ENCODE data around the gene CCDC158. TPM values are rescaled to one million over a fixed set of nuclear protein-coding genes. Genes with fewer than 3 reads are reported as not detected.
A peak's percentile ranks its signal among the peaks of the same experiment; 100 is the strongest.

Gene CCDC158
- total RNA-seq (not detected in 2 replicates), polyA plus RNA-seq (not detected in 2 replicates), polyA minus RNA-seq (not detected in 2 replicates), Bru-seq, nascent RNA (not detected), BruChase-seq, experiment 1, labeled RNA remaining after a 6-hour chase (not detected), BruChase-seq, experiment 2, labeled RNA remaining after a 2-hour chase (not detected)
- not detected in 2 replicates for polyA plus RNA-seq (2011; cell fraction: cytosol; rRNA removed)
- polyA plus RNA-seq (2011; cell fraction: nucleus; rRNA removed), result not detected in 2 replicates
- not detected in 2 replicates for polyA plus RNA-seq (2012)
- not detected for polyA minus RNA-seq (2011; cell fraction: cytosol; rRNA and poly(A)+ RNA removed)
- polyA minus RNA-seq (2011; cell fraction: nucleus; rRNA and poly(A)+ RNA removed), result not detected in 2 replicates
- long read RNA-seq, result 0 reads

- Histone ChIP-seq H3K36me3 (ENCODE audit: control insufficient read depth in 2 of 2, extremely low read depth in 1 of 2, insufficient read depth in 2 of 2, low read length in 2 of 2) (no peaks in the 10 kb centered on the region), H3K79me2 (ENCODE audit: control insufficient read depth, insufficient read depth, low read length) (no peaks in the 10 kb centered on the region), H4K20me1 (replicated peaks; ENCODE audit: control insufficient read depth, extremely low read depth, insufficient read depth, low read length) (no peaks in the 10 kb centered on the region), H3K27me3 (ENCODE audit: control insufficient read depth in 2 of 2, insufficient read depth in 2 of 2, low read length in 2 of 2) (peaks cover 19 to 32% of the 10 kb centered on the region in 2 experiments), H3K27ac (ENCODE audit: insufficient read depth, low read depth, low read length) (no peak within 1 kb of the TSS), H2AFZ (ENCODE audit: low read depth, low read length) (peak within 1 kb of the TSS; percentile 67), H3K4me1 (ENCODE audit: control insufficient read depth, extremely low read depth, insufficient read depth, low read length) (peaks cover 2% of the 10 kb centered on the region), H3K9ac (replicated peaks; ENCODE audit: extremely low read depth, insufficient read depth, low read length) (no peak within 1 kb of the TSS), H3K9me1 (replicated peaks; ENCODE audit: control insufficient read depth, extremely low read depth, insufficient read depth, low read length) (no peaks in the 10 kb centered on the region), H3K4me3 (replicated peaks in 1 of 3; ENCODE audit: insufficient read depth in 1 of 3, low read depth in 1 of 3, low read length in 3 of 3) (peak within 1 kb of the TSS in 2 of 3 experiments; percentile 21 to 25), H3K4me2 (ENCODE audit: insufficient read depth, low read length) (peak within 1 kb of the TSS; percentile 41), H3K9me3 (replicated peaks; ENCODE audit: control insufficient read depth, insufficient read depth, low read length) (no peaks in the 10 kb centered on the region)
- DNase-seq (ENCODE audit: low read depth, low spot score) (no peak), FAIRE-seq (no peak)
- dilution Hi-C loops (cut with MboI; ENCODE audit: extremely low pct_ligation_motif_present, low sequenced_read_pairs), result no loop called here
- ChIA-PET POLR2A (no interaction called here), CTCF (interaction anchor here (1.1 to 1.7 kb wide), 5 partner anchors 11 to 241 kb away, joined by 3 to 6 read pairs (median 5); no protein-coding TSS in a partner anchor)
- intact Hi-C loops (cut with micrococcal nuclease), result no loop called here
- BruUV-seq (replicated peaks), result no TSS peak
- TF ChIP-seq FOS (IDR thresholded peaks at IDR 0.05; ENCODE audit: borderline replicate concordance, insufficient read depth, low read length) (no peak), POLR2AphosphoS5 (IDR thresholded peaks at IDR 0.05; ENCODE audit: insufficient read depth, low read depth, low read length) (no peak), JUN (IDR thresholded peaks at IDR 0.05; ENCODE audit: borderline replicate concordance, insufficient read depth, insufficient read length, low read depth) (no peak), CTCF (IDR thresholded peaks at IDR 0.05; ENCODE audit: extremely low read depth in 1 of 2, insufficient read depth in 1 of 2, low read depth in 1 of 2, low read length in 2 of 2) (no peak), GATA2 (IDR thresholded peaks at IDR 0.05; ENCODE audit: insufficient read depth, insufficient read length, low read depth, low read length) (no peak), MYC (IDR thresholded peaks at IDR 0.05; ENCODE audit: low read depth, low read length) (no peak), EZH2 (IDR thresholded peaks at IDR 0.05; ENCODE audit: borderline replicate concordance, low read depth, low read length, severe bottlenecking) (peak; percentile 73)
Observed at GRCh38 chr4:76420762-76421581, at the start of gene CCDC158. TSS of gene CCDC158 (minus strand) at chr4:76421141. CDS start at chr4:76403207, 17,934 bp downstream.

Measured in endothelial cell of umbilical vein (primary cell).